GM06990 (cell line): ENCODE data around the gene SAP30BP.

Source experiments
- DNase-seq: peaks from one replicate; pipeline ENCODE4 v3.0.0-alpha.2; 2011; ENCODE audit not compliant: insufficient read length; ENCODE audit errors: extremely low read depth
- H3K27me3 ChIP-seq: replicated peaks from 2 replicates; pipeline ENCODE4 v1.6.0; 2011; ENCODE audit warnings: low read length; ENCODE audit not compliant: control insufficient read depth, insufficient read depth
- H3K36me3 ChIP-seq: 2 replicates; pipeline ENCODE4 v1.5.1; 2011; ENCODE audit warnings: low read length; ENCODE audit not compliant: control insufficient read depth, insufficient read depth
- H3K4me3 ChIP-seq: replicated peaks from 2 replicates; pipeline ENCODE4 v1.5.1; 2011; ENCODE audit warnings: low read depth, mild to moderate bottlenecking, control low read depth, low read length
- TF ChIP-seq, protein P1 (sequence below): IDR thresholded peaks from 2 replicates; pipeline ENCODE4 v1.5.1; 2011; ENCODE audit warnings: low read length, control low read depth, mild to moderate bottlenecking, inconsistent platforms; ENCODE audit not compliant: insufficient read depth, poor library complexity, severe bottlenecking

Gene SAP30BP

GRCh38 chr17:75642182-75642783 is 24.9 kb upstream of the SAP30BP start:
- TF ChIP-seq, protein P1, sequence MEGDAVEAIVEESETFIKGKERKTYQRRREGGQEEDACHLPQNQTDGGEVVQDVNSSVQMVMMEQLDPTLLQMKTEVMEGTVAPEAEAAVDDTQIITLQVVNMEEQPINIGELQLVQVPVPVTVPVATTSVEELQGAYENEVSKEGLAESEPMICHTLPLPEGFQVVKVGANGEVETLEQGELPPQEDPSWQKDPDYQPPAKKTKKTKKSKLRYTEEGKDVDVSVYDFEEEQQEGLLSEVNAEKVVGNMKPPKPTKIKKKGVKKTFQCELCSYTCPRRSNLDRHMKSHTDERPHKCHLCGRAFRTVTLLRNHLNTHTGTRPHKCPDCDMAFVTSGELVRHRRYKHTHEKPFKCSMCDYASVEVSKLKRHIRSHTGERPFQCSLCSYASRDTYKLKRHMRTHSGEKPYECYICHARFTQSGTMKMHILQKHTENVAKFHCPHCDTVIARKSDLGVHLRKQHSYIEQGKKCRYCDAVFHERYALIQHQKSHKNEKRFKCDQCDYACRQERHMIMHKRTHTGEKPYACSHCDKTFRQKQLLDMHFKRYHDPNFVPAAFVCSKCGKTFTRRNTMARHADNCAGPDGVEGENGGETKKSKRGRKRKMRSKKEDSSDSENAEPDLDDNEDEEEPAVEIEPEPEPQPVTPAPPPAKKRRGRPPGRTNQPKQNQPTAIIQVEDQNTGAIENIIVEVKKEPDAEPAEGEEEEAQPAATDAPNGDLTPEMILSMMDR, result no peak
- Histone ChIP-seq H3K36me3 (peaks cover 18% of the 10 kb centered on the region), H3K4me3 (no peak overlapping the region), H3K27me3 (no peaks in the 10 kb centered on the region)
- DNase-seq, result no peak

- Histone ChIP-seq H3K27me3 (no peaks in the 10 kb centered on the region), H3K4me3 (no peak overlapping the region), H3K36me3 (peaks cover 18% of the 10 kb centered on the region)
- no peak for DNase-seq
- TF ChIP-seq, protein P1, result no peak
These were observed 24.1 kb upstream of the SAP30BP start for GRCh38 chr17:75642784-75643642.

- H3K4me3 ChIP-seq, result no peak overlapping the region
- peaks cover 18% of the 10 kb centered on the region for H3K36me3 ChIP-seq
- no peaks in the 10 kb centered on the region for H3K27me3 ChIP-seq
- DNase-seq, result no peak
- TF ChIP-seq, protein P1, result no peak
These were observed 23.5 kb upstream of the SAP30BP start for GRCh38 chr17:75643643-75644017.

DNA sequence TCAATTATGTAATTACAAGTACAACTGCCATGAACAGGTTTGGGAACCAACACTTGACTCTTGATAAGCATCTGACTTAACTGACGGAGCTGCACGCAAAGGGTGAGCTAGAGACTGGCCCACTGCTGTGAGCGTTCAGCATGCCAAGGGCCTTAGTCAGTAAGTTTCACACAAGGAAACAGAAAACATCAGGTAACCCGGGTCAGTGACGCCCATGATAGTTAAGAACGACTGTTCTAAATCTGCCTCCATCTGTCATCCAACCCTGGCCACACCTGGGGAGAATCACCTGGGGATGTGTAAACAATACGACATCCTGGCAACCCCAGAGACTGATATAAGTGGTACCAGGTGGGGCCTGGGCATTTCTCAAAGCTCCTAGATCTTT is 21.6 kb upstream of the SAP30BP start:
- no peak overlapping the region for H3K4me3 ChIP-seq
- DNase-seq, result no peak

DNA sequence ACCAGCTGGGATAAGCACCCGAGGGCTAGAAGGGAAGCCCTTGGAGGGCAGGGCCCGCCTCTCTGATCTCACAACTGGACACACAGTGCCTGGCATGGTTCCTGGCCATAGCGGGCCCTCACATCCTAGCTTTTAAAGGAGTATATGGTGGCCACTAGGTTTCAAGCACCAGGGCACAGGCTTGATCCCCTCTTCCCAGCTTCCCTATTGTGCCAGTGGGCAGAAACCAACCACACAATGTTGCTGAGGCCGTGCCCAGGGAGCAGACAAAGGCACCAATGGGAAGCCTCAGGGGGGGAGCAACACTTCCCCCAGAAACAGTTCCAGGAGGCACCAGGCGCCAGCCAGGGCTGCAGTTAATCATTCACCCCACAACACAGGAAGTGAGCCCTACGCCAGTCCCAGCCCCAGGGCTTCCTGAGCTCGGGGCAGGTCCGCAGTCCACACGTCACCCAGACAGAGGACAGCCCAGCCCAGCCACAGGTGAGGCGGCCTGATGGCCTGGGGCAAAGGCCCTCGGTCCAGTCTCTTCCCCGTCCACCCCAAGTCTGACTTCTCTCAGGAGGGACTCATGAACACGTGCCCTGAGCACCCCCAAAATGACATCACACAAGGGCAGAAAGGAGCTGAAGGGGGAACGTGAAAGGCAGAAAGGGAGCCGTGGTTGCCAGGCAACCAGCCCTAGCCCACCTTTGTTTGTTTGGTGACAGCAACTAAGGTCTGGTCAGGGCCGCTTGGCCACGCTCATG is 21.1 kb upstream of the SAP30BP start:
- Histone ChIP-seq H3K27me3 (no peaks in the 10 kb centered on the region), H3K4me3 (no peak overlapping the region), H3K36me3 (peaks cover 19% of the 10 kb centered on the region)
- DNase-seq, result no peak
- TF ChIP-seq, protein P1, result no peak

More for the DNA sequence above, 21.6 kb upstream of the SAP30BP start:
- peaks cover 17% of the 10 kb centered on the region for H3K36me3 ChIP-seq
- no peaks in the 10 kb centered on the region for H3K27me3 ChIP-seq
- TF ChIP-seq, protein P1, result no peak
